Ovary (tissue), 3 donors: ENCODE results near the gene IMMT.

Source experiments
- CTCF ChIP-seq, 3 donors: fragments of 450-650 bp in 2 of 3; fragments of 200-600 bp in 1 of 3; IDR thresholded peaks; one replicate each; pipeline versions ENCODE4 v1.5.1 to v1.8.0; 2016 to 2022; ENCODE audit warnings: antibody characterized with exemption in 3 of 3, mild to moderate bottlenecking in 1 of 3
- EP300 ChIP-seq: sonication (generic); formaldehyde crosslinking; IDR thresholded peaks from one replicate; pipeline ENCODE4 v1.6.1; 2017; ENCODE audit warnings: antibody characterized with exemption
- POLR2A ChIP-seq: fragments of 450-650 bp; IDR thresholded peaks from one replicate; pipeline ENCODE4 v1.6.1; 2017; ENCODE audit warnings: antibody characterized with exemption, mild to moderate bottlenecking, moderate library complexity
- donor health status: DM: no; HTN: no; CAD: no.

GRCh38 chr2:86124683-86125082, 70.6 kb downstream of the IMMT start:
- TF ChIP-seq CTCF (IDR thresholded peaks at IDR 0.05) (no peak), POLR2A (no peak), EP300 (no peak)
